ENCODE data around the gene EGLN1.
"Not testable (repeated sequence)": the region's sequence is repeated elsewhere in the genome, so short reads cannot be mapped to it uniquely, and the experiment has no call there.

The EGLN1 gene

GRCh38 chr1:231357187-231357772 lies 64.8 kb downstream of the EGLN1 start:
- DNase-seq: no peak

GRCh38 chr1:231355171-231355570 lies 66.9 kb downstream of the EGLN1 start:
- no peak for DNase-seq

- DNase-seq: no peak
Observed at GRCh38 chr1:231354330-231355020, 67.6 kb downstream of the EGLN1 start.

- no peak for DNase-seq
Observed at GRCh38 chr1:231353086-231353485, 69.0 kb downstream of the EGLN1 start.

GRCh38 chr1:231351816-231352215 lies 70.3 kb downstream of the EGLN1 start:
- no peak for DNase-seq

GRCh38 chr1:231348856-231349255 lies 73.2 kb downstream of the EGLN1 start:
- DNase-seq: not testable (repeated sequence)

GRCh38 chr1:231348442-231348841 lies 73.6 kb downstream of the EGLN1 start:
- DNase-seq: no peak

- DNase-seq: no peak
Observed at GRCh38 chr1:231347961-231348360, 74.1 kb downstream of the EGLN1 start.

GRCh38 chr1:231340328-231341013 lies 81.6 kb downstream of the EGLN1 start:
- DNase-seq: no peak

- no peak for DNase-seq
Observed at GRCh38 chr1:231338270-231339128, 83.6 kb downstream of the EGLN1 start, which contains the start of gene SPRTN. Gene SPRTN, plus strand, starts transcription at chr1:231338293. Its CDS starts 91 bp downstream, at chr1:231338384.

GRCh38 chr1:231337472-231338269 lies 84.4 kb downstream of the EGLN1 start, which contains the start of gene EXOC8:
Gene EXOC8, minus strand, starts transcription at chr1:231337852. Its CDS starts 107 bp downstream, at chr1:231337745.
- DNase-seq: peak; percentile 99

- DNase-seq: no peak
Observed at GRCh38 chr1:231337043-231337471, 85.0 kb downstream of the EGLN1 start.

GRCh38 chr1:231335663-231336602 lies 86.2 kb downstream of the EGLN1 start:
- DNase-seq: no peak

GRCh38 chr1:231334952-231335351 lies 87.1 kb downstream of the EGLN1 start:
- DNase-seq: no peak

GRCh38 chr1:231334079-231334666 lies 87.9 kb downstream of the EGLN1 start:
- no peak for DNase-seq

GRCh38 chr1:231332761-231333160 lies 89.3 kb downstream of the EGLN1 start:
- no peak for DNase-seq

- no peak for DNase-seq
Observed at GRCh38 chr1:231329483-231329882, 92.6 kb downstream of the EGLN1 start.

- no peak for DNase-seq
Observed at GRCh38 chr1:231327617-231328016, 94.5 kb downstream of the EGLN1 start.

GRCh38 chr1:231326248-231326647 lies 95.8 kb downstream of the EGLN1 start:
- DNase-seq: no peak

- no peak for DNase-seq
Observed at GRCh38 chr1:231324660-231325059, 97.4 kb downstream of the EGLN1 start.

All from activated T-cell treated with anti-CD3 and anti-CD28 coated beads for 4 hours (primary cell).